ENCODE measurements around the gene C1GALT1.
"Not testable (repeated sequence)": the region's sequence is repeated elsewhere in the genome, so short reads cannot be mapped to it uniquely, and the experiment has no call there.

Gene C1GALT1

GRCh38 chr7:7169296-7169695 lies 13.0 kb upstream of the C1GALT1 start:
- DNase-seq (ENCODE audit: low read depth, low spot score): no peak

- DNase-seq (ENCODE audit: low read depth, low spot score): no peak
Measured at GRCh38 chr7:7173956-7174632, 8.2 kb upstream of the C1GALT1 start.

GRCh38 chr7:7175075-7175695 lies 7.2 kb upstream of the C1GALT1 start:
- DNase-seq (ENCODE audit: low read depth, low spot score): no peak

GRCh38 chr7:7176406-7177043 lies 5.8 kb upstream of the C1GALT1 start:
- no peak for DNase-seq (ENCODE audit: low read depth, low spot score)

- no peak for DNase-seq (ENCODE audit: low read depth, low spot score)
Measured at GRCh38 chr7:7177044-7177517, 5.3 kb upstream of the C1GALT1 start.

- no peak for DNase-seq (ENCODE audit: low read depth, low spot score)
Measured at GRCh38 chr7:7178081-7178480, 4.3 kb upstream of the C1GALT1 start.

GRCh38 chr7:7178906-7179305 lies 3.4 kb upstream of the C1GALT1 start:
- DNase-seq (ENCODE audit: low read depth, low spot score): no peak

GRCh38 chr7:7180725-7181449 lies 1.5 kb upstream of the C1GALT1 start:
- DNase-seq (ENCODE audit: low read depth, low spot score): no peak

GRCh38 chr7:7181519-7182155 lies 707 bp upstream of the C1GALT1 start:
- no peak for DNase-seq (ENCODE audit: low read depth, low spot score)

- DNase-seq (ENCODE audit: low read depth, low spot score): no peak
Measured at GRCh38 chr7:7183061-7183837, 905 bp downstream of the C1GALT1 start.

GRCh38 chr7:7183838-7184463 lies 1.6 kb downstream of the C1GALT1 start:
- no peak for DNase-seq (ENCODE audit: low read depth, low spot score)

- no peak for DNase-seq (ENCODE audit: low read depth, low spot score)
Measured at GRCh38 chr7:7185371-7185989, 3.1 kb downstream of the C1GALT1 start.

- DNase-seq (ENCODE audit: low read depth, low spot score): no peak
Measured at GRCh38 chr7:7188091-7188490, 5.7 kb downstream of the C1GALT1 start.

GRCh38 chr7:7188742-7189141 lies 6.4 kb downstream of the C1GALT1 start:
- no peak for DNase-seq (ENCODE audit: low read depth, low spot score)

- no peak for DNase-seq (ENCODE audit: low read depth, low spot score)
Measured at GRCh38 chr7:7190142-7190541, 7.8 kb downstream of the C1GALT1 start.

GRCh38 chr7:7191137-7191536 lies 8.8 kb downstream of the C1GALT1 start:
- DNase-seq (ENCODE audit: low read depth, low spot score): no peak

GRCh38 chr7:7192798-7193788 lies 10.7 kb downstream of the C1GALT1 start:
- not testable (repeated sequence) for DNase-seq (ENCODE audit: low read depth, low spot score)

- not testable (repeated sequence) for DNase-seq (ENCODE audit: low read depth, low spot score)
Measured at GRCh38 chr7:7199592-7199991, 17.2 kb downstream of the C1GALT1 start.

- not testable (repeated sequence) for DNase-seq (ENCODE audit: low read depth, low spot score)
Measured at GRCh38 chr7:7200255-7200654, 17.9 kb downstream of the C1GALT1 start.

Measured in iPS DF 19.7 (cell line).